Central memory CD4-positive, alpha-beta T cell (primary cell): ENCODE measurements around the gene UPF1.
"Not testable (repeated sequence)": the region's sequence is repeated elsewhere in the genome, so short reads cannot be mapped to it uniquely, and the experiment has no call there.

Source experiments
- DNase-seq: peaks from one replicate; pipeline ENCODE4 v3.0.0; 2022

UPF1 gene

DNA sequence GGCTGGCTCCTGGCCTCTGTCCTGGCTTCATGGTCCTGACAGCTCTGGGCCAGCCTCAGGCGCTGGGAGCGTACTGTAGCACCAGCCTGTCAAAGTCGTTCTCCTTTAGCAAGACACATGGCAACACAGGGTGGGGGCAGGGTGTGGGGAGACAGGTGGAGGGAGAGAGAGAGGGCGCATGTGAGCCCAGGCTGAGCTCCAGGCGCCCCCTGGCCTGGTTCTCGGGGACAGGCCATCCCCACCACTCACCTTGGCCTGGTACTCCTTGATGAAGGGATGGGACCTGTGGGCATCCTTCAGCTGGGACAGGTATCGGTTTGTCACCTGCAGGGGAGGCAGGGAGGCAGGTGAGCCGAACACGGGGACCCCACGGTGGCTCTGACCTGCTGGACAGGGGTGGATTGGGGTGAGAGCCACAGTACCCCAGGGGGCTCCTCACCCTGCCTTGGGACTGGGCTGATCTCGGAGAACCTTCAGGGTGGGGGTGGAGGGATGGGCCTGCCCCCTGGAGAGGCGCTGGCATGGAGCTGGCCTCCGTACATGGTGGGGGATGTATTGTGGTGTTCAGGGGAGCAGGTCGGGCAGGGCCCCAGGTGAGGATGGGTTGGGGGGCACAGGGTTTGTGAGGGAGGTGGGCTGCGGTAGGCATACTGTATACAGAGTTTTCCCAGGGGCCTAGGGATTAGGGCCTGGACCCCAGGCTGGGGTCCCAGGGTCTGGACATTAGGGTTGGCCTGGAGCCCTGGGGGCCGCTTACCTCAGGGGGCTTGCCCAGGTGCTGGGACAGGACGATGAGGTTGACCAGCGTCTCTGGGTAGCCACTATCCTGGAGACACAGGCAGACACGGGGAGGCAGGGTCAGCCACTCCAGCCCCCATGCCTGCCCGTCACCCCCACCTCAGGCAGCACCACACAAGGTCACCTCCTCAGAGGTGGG is 68.1 kb downstream of the UPF1 start:
- no peak for DNase-seq

GRCh38 chr19:18900700-18901481 is 69.1 kb downstream of the UPF1 start:
- no peak for DNase-seq

GRCh38 chr19:18901491-18901890 is 69.7 kb downstream of the UPF1 start:
- no peak for DNase-seq

GRCh38 chr19:18902519-18902918 is 70.8 kb downstream of the UPF1 start:
- not testable (repeated sequence) for DNase-seq

GRCh38 chr19:18903156-18904037 is 71.6 kb downstream of the UPF1 start:
- DNase-seq, result no peak

GRCh38 chr19:18904334-18905057 is 72.7 kb downstream of the UPF1 start:
- DNase-seq, result no peak

DNA sequence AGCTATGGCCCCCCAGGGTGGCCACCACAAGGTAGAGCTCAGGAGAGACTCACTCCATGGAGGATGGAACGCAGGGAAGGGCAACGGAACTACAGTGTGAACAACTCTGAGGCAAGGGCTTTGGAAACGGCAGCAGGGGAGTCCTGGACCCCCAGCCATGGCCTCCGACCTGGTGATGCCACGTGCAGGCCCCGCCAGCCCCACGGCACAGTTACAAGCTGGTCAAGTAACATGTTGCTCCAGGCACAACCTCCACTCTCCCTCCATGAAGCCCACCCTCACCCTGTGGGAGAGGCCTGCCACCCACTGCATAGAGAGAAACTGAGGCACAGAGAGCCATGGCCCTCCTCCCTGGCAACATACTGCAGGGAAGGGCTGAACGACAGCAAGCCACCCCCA is 73.3 kb downstream of the UPF1 start:
- no peak for DNase-seq

GRCh38 chr19:18905513-18906236 is 73.9 kb downstream of the UPF1 start:
- no peak for DNase-seq

- no peak for DNase-seq
These were observed 75.1 kb downstream of the UPF1 start for GRCh38 chr19:18906605-18907519.

- DNase-seq, result no peak
These were observed 77.3 kb downstream of the UPF1 start for GRCh38 chr19:18908917-18909619.

DNA sequence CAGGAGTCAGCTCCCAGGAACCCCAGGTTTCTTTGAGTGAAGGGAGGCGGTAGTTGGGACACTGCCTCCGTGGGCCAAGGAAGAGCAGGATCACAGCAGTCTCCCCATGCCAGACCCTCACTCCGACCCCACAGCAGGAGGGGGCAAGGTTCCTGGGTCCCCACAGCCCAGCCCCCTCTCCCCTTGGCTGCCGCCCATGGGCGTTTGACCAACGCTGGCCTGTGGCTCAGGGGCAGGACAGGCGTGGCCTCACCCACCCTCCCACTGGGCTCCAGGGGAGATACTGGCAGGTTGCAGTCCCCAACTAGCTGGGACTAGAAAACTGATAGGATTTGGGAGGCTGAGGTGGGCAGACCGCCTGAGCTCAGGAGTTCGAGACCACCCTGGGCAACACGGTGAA is 78.3 kb downstream of the UPF1 start:
- no peak for DNase-seq

DNA sequence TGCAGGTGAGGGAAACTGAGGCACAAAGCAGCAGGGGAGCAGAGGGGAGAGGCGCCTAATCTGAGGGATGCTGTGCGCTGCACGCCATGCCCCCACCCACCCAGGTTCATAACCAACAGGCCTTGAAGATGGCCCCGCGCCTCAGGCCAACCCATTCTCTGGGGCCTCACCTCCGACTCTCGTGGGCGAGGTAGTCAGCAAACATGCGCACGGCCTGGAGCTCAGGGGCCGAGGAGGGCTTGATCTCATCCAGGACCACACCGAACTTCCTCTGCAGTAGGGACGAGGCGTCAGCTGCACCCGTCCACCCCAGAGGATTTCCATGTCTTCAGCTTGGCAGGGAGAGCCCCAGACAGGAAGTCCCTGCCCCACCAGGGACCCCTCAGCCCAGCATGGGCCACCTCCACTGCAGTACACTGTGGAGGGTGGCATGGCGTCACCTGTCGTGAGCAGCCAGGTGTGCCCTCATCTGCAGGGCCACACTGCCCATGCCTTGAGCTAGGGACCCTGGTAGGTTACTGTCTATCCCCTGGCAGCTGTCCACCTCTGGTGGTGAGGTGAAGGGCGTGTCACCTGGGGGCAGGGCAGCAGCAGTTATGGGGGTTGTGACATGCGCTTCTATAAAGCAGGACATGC is 79.2 kb downstream of the UPF1 start:
- no peak for DNase-seq

- DNase-seq, result no peak
These were observed 81.2 kb downstream of the UPF1 start for GRCh38 chr19:18912933-18913332.

DNA sequence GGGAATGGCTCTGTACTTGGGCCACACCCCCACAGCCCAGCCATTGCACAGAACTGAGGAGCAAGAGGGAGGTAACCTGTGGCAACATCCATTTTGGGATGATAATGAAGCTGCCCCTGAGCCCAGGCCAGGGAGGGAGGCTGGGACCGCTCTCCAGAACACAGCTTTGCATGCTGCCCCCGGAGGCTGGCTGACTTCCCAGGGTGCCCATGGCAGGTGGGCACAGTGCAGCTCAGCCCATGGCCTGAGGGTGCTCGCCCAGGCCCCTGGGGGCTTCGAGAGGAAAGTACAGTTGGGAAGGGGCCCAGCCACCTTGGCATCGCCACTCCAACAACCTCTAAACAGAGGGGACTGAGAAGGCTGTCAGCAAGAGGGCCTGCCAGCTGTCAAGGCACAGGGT is 81.7 kb downstream of the UPF1 start:
- no peak for DNase-seq

DNA sequence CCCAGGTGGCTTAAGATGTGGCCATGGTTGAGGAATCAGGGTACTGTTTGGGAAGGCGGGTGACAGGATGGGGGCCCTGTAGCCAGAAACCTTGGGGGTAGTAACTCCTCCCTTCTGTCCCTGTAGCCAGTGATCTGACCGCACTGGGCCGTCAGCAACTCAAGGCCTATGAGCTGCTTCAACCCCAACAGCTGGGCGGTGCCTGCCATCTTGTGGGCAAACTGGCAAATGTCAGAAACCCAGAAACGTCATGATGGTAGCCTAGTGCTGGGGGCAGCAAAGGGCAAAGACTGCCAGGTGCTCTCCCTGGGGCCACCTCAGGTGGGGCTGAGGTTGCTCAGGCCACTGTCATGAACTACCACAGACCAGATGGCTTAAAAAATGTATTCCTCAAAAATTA is 83.9 kb downstream of the UPF1 start:
- no peak for DNase-seq

- DNase-seq, result not testable (repeated sequence)
These were observed 85.8 kb downstream of the UPF1 start for GRCh38 chr19:18917593-18917992.
